PFSK-1 (cell line): ENCODE measurements around the gene EML1.

ENCODE experiments used
- FOXP2 ChIP-seq: optimal IDR thresholded peaks from 2 replicates; pipeline ENCODE3; 2011; ENCODE audit warnings: borderline replicate concordance, control low read depth, inconsistent platforms; ENCODE audit not compliant: insufficient read depth; ENCODE audit errors: extremely low read length, extremely low read depth
- POLR2AphosphoS5 ChIP-seq: IDR thresholded peaks from 2 replicates; pipeline ENCODE4 v1.6.1; 2012; ENCODE audit warnings: low read depth, mild to moderate bottlenecking, control low read depth, low read length, moderate library complexity
- REST ChIP-seq, 2 experiments: IDR thresholded peaks; 2 replicates each; pipeline versions ENCODE4 v1.6.1 to v1.8.0; 2011 to 2012; ENCODE audit warnings: low read depth in 2 of 2, low read length in 2 of 2, control low read depth in 1 of 2, inconsistent platforms in 1 of 2, mild to moderate bottlenecking in 1 of 2, moderate library complexity in 1 of 2; ENCODE audit not compliant: insufficient read depth in 1 of 2
- SIN3A ChIP-seq: IDR thresholded peaks from 2 replicates; pipeline ENCODE4 v1.6.1; 2012; ENCODE audit warnings: mild to moderate bottlenecking, low read length, moderate library complexity, borderline replicate concordance; ENCODE audit not compliant: insufficient read depth
- TAF1 ChIP-seq: IDR thresholded peaks from 2 replicates; pipeline ENCODE4 v1.6.1; 2012; ENCODE audit warnings: low read length, control low read depth, borderline replicate concordance; ENCODE audit not compliant: insufficient read depth

Gene EML1

GRCh38 chr14:99891900-99892299 is 98.7 kb downstream of the EML1 start:
- no peak for TF ChIP-seq TAF1
- no peak for TF ChIP-seq FOXP2
- TF ChIP-seq POLR2AphosphoS5: no peak
- no peak for TF ChIP-seq SIN3A
- TF ChIP-seq REST (IDR thresholded peaks at IDR 0.05; ENCODE audit: insufficient read depth in 1 of 2, low read depth in 2 of 2, low read length in 2 of 2): no peak

DNA sequence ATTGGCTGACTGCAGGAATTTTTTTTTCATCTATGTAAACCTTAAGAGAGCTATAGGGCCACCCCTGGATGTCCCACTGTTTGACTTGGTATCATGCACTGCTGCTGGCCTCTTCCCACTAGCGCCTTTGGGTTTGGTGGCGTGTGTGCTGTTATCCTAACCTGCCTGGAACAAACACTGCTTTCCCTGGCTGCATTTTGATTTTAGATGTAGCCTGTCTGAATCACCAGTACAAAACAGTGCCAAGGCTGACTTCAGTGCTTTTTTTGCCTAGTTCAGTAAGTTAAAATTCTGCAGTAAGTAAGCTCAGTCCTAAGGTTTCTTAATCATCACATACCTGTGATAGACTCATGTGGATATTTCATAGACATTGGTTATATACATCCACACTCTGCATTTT is 99.2 kb downstream of the EML1 start:
- TF ChIP-seq REST (IDR thresholded peaks at IDR 0.05; ENCODE audit: insufficient read depth in 1 of 2, low read depth in 2 of 2, low read length in 2 of 2) (no peak), FOXP2 (no peak), TAF1 (no peak), SIN3A (no peak), POLR2AphosphoS5 (no peak)

GRCh38 chr14:99896361-99896760 is 103.1 kb downstream of the EML1 start:
- TF ChIP-seq TAF1 (no peak), REST (IDR thresholded peaks at IDR 0.05; ENCODE audit: insufficient read depth in 1 of 2, low read depth in 2 of 2, low read length in 2 of 2) (no peak), SIN3A (no peak), FOXP2 (no peak), POLR2AphosphoS5 (no peak)

GRCh38 chr14:99899578-99900178 is 106.5 kb downstream of the EML1 start:
- TF ChIP-seq FOXP2: no peak
- TF ChIP-seq POLR2AphosphoS5: no peak
- no peak for TF ChIP-seq TAF1
- TF ChIP-seq SIN3A: no peak
- no peak for TF ChIP-seq REST (IDR thresholded peaks at IDR 0.05; ENCODE audit: insufficient read depth in 1 of 2, low read depth in 2 of 2, low read length in 2 of 2)

GRCh38 chr14:99902925-99903324 is 109.7 kb downstream of the EML1 start:
- no peak for TF ChIP-seq FOXP2
- TF ChIP-seq TAF1: no peak
- no peak for TF ChIP-seq REST (IDR thresholded peaks at IDR 0.05; ENCODE audit: insufficient read depth in 1 of 2, low read depth in 2 of 2, low read length in 2 of 2)
- no peak for TF ChIP-seq SIN3A
- no peak for TF ChIP-seq POLR2AphosphoS5
